ENCODE data around the gene RPS15. TPM values are rescaled to one million over a fixed set of nuclear protein-coding genes. Genes with fewer than 3 reads are reported as not detected.

RPS15 gene
- total and polyA plus RNA-seq, 9 of the 15 experiments (the other 6 are each of a cell fraction or from before 2014, with no cell fraction given): 605 to 2,791 (median 957) TPM

DNA sequence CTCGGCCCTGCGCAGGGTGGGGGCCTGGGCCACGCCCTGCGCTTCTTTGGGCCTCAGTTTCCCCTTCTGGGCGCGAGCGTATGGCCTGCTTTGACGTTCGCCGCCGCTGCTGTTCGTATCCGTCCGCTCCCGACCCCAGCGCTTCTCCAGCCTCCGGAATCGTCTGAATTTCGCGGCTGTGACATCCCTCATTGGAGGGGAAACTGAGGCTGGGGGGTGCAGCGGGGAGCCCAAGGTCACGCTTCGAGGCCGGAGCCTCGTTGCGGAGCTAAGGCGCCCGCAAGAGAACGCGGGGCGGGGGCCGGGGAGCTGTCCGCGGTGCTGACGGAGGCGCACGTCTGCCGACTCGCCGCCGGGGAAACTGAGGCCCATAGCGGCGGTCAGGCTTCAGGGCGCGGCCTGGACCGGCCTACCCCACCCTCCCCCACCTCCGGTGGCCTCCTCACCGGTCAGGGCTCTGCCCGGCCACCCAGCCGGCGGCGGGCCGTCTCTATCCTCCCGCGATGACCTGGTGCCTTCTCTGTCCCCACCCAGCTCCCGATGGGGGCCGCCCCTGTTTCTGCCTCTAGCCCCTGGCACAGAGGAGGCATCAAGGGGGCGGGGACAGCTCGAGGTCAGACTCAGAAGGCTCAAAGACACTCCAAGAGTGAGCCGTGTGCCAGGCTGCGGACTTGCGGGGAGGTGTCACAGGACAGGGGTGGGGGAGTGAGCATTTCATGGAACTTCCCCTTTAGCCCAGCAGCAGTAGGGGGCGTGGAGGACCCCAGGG is 8.7 kb downstream of the RPS15 start (continued):
- 0 out of 2 replicates have a peak, but pooled peaks have one; percentile 79 for TF ChIP-seq ATF6 (CRISPR knock-in tag; IDR thresholded peaks at IDR 0.05)

DNA sequence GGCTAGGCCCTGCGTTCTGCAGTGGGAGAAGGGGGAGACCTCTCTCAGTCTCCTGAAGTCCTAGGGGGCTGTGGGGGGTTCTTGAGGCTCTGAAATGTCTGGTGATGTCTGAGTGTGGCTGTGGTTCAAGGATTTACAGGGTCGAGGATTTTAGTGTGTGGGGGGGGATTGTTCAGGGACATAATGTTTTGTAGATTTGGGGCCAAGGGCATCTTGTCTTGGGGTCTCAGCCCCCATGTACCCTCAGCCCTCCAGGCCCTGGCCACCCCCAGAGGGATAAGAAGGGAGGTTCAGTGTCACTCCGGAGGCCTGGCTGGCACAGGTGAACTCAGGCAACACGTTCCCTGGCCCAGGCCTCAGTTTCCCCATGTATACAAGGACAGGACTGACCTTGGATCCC is 9.3 kb downstream of the RPS15 start:
- no peak overlapping the region for H3K4me2 ChIP-seq (ENCODE audit: insufficient read depth, low read length)
- peaks cover 4% of the 10 kb centered on the region; the same call in 1 of the 3 replicates for H3K36me3 ChIP-seq (ENCODE audit: control insufficient read depth, insufficient read depth, low read length)
- peaks cover 17% of the 10 kb centered on the region; the same call in 1 of the 2 replicates for H4K20me1 ChIP-seq (replicated peaks; ENCODE audit: control insufficient read depth, insufficient read depth, low read length)
- intact Hi-C loops (cut with micrococcal nuclease): loop anchor here (10.0 kb wide), 1 partner anchor 173 kb away; the partner anchor contains the start of gene FAM174C
- no peak overlapping the region for H3K27ac ChIP-seq (ENCODE audit: extremely low read depth, low read depth, low read length)
- H3K9me1 ChIP-seq (ENCODE audit: control insufficient read depth, insufficient read depth, low read length): no peaks in the 10 kb centered on the region
- CTCF ChIA-PET (ENCODE audit: low intra/inter-chr PET ratio): no interaction called here
- no peaks in the 10 kb centered on the region for H3K79me2 ChIP-seq (ENCODE audit: control insufficient read depth, insufficient read depth, low read length)
- DNase-seq (ENCODE audit: extremely low read depth in 1 of 4, low spot score in 3 of 4): no peak
- BruUV-seq (replicated peaks): no TSS peak
- no peak for FAIRE-seq
- no peak overlapping the region for H3K4me3 ChIP-seq
- no peak for ATAC-seq
- whole genome bisulfite sequencing (ENCODE audit: insufficient coverage, low coverage, missing lambda C conversion rate): 11% methylated on average over 4 of the region's 4 CpGs
- POLR2A ChIA-PET: interaction anchor here (0.6 to 0.8 kb wide), 2 partner anchors 206 to 417 kb away, joined by 3 read pairs; no protein-coding TSS in a partner anchor
- in situ Hi-C loops (cut with MboI): no loop called here
- H3K9ac ChIP-seq (ENCODE audit: insufficient read depth in 1 of 2, low read depth in 2 of 2, low read length in 2 of 2): no peak overlapping the region
- no peak for TF ChIP-seq GTF2B (IDR thresholded peaks at IDR 0.05; ENCODE audit: extremely low read depth, insufficient read length)
- TF ChIP-seq ZNF584 (CRISPR knock-in tag; IDR thresholded peaks at IDR 0.05; ENCODE audit: low read depth): no peak
- no peak for TF ChIP-seq MLX (CRISPR knock-in tag; conservative IDR thresholded peaks at IDR 0.05)
- TF ChIP-seq ZNF583 (CRISPR knock-in tag; IDR thresholded peaks at IDR 0.05): no peak
- TF ChIP-seq ARID2 (IDR thresholded peaks at IDR 0.05): no peak
- no peak for TF ChIP-seq ZKSCAN1 (IDR thresholded peaks at IDR 0.05; ENCODE audit: low read depth, low read length)
- TF ChIP-seq MNT (conservative IDR thresholded peaks at IDR 0.05): no peak
- TF ChIP-seq, protein P1, sequence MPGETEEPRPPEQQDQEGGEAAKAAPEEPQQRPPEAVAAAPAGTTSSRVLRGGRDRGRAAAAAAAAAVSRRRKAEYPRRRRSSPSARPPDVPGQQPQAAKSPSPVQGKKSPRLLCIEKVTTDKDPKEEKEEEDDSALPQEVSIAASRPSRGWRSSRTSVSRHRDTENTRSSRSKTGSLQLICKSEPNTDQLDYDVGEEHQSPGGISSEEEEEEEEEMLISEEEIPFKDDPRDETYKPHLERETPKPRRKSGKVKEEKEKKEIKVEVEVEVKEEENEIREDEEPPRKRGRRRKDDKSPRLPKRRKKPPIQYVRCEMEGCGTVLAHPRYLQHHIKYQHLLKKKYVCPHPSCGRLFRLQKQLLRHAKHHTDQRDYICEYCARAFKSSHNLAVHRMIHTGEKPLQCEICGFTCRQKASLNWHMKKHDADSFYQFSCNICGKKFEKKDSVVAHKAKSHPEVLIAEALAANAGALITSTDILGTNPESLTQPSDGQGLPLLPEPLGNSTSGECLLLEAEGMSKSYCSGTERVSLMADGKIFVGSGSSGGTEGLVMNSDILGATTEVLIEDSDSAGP (CRISPR knock-in tag; IDR thresholded peaks at IDR 0.05): no peak
- no peak for TF ChIP-seq SMAD1 (IDR thresholded peaks at IDR 0.05; ENCODE audit: low read depth, low read length, partially characterized antibody)
- no peak for TF ChIP-seq MBD2 (IDR thresholded peaks at IDR 0.05; ENCODE audit: borderline replicate concordance, low read depth)
- peaks cover 15 to 76% of the 10 kb centered on the region in 2 experiments for H3K4me1 ChIP-seq (replicated peaks in 1 of 2; ENCODE audit: control insufficient read depth in 2 of 2, insufficient read depth in 2 of 2, low read length in 2 of 2)
- H2AFZ ChIP-seq (ENCODE audit: low read depth, low read length): no peak overlapping the region
- no peaks in the 10 kb centered on the region for H3K9me3 ChIP-seq (replicated peaks; ENCODE audit: control insufficient read depth, insufficient read depth, low read depth, low read length)
- peaks cover 0 to 12% of the 10 kb centered on the region in 2 experiments; a peak in 1 of 5 replicates for H3K27me3 ChIP-seq (ENCODE audit: control insufficient read depth in 2 of 2, insufficient read depth in 2 of 2, low read length in 2 of 2)

All from K562 (cell line).